HTERT RPE-1 (cell line): Measurements from ENCODE around the gene CSH2.

Experiments used
- in situ Hi-C: fragments of 300-500 bp; cut with MboI; formaldehyde crosslinking; loops from 4 replicates; pipeline ENCODE4 v1.14.3; 2020; ENCODE audit warnings: low sequenced_read_pairs

CSH2 gene

DNA sequence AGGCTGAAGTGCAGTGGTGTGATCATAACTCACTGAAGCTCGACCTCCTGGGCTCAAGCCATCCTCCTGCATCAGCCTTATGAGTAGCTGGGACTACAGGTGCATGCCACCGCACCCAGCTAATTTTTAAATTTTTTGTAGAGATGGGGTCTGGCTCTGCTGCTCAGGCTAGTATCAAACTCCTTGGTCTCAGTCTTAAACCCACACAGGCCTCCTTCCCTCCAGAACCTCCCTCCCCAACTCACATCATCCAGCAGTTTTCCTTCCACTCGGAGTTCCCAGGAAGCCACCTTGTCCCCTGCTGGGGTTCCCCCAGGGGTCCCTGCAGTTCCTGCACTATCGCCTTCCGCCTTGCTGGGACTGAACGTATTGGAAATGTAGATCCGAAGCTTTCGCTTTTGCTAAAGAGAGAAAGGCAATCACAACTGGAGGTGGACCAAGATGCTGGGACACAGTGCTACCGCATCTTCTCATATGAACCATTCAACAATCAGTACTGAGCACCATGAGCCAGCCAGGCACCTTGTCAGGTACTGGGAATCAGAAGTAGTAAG lies 38.2 kb downstream of the CSH2 start:
- in situ Hi-C loops: no loop called here

GRCh38 chr17:63834431-63835166 lies 38.9 kb downstream of the CSH2 start:
- in situ Hi-C loops: no loop called here

GRCh38 chr17:63833741-63834373 lies 39.6 kb downstream of the CSH2 start:
- in situ Hi-C loops: no loop called here

- in situ Hi-C loops: no loop called here
Measured at GRCh38 chr17:63833026-63833740, 40.3 kb downstream of the CSH2 start.

- in situ Hi-C loops: no loop called here
Measured at GRCh38 chr17:63832455-63832854, 41.0 kb downstream of the CSH2 start.

DNA sequence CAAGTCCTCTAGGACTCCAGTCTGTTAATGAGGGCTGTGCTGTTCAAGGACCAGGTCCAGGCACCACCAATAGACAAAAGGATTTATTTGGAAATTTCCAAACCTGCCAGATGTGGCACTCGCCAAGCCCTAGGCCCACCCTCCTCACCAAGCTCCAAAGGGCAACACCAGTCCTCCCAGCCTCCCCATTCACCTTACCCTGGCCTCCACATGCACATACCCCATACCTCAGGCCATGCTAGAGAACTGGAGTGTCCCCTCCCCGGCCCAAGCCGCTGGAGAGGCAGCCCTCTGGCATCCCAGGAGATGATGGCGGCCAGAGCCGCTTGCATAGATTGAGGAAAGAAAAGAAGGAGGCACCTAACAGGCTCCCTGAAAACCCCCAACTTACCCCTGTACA lies 41.5 kb downstream of the CSH2 start:
- in situ Hi-C loops: no loop called here

DNA sequence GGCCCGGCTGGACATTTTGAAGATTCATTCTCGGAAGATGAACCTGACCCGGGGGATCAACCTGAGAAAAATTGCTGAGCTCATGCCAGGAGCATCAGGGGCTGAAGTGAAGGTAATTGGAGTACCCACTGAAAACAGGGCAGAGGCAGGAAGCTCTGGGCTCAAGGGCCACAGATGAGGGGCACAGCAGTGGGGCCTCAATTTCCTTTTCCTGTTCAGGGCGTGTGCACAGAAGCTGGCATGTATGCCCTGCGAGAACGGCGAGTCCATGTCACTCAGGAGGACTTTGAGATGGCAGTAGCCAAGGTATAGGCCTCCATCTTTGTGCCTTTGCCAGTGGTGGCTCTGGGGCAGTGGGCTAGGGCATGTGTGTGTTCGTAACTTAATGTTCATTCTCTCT lies 42.0 kb downstream of the CSH2 start:
- in situ Hi-C loops: no loop called here

DNA sequence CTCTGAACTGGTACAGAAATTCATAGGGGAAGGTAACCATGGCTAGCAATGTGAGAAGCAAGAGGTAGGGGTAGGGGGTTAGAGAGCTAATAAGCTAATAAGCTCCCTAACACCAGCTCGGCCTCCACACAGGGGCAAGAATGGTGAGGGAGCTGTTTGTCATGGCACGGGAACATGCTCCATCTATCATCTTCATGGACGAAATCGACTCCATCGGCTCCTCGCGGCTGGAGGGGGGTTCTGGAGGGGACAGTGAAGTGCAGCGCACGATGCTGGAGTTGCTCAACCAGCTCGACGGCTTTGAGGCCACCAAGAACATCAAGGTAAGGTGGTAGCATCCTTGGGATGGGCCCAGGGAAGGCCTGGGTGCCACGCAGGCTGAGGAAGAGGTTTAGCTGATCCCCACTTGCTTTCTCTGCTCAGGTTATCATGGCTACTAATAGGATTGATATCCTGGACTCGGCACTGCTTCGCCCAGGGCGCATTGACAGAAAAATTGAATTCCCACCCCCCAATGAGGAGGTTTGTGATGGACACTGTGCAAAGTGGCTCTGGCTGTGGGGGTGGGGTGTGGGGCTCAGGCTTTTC lies 42.5 kb downstream of the CSH2 start:
- in situ Hi-C loops: no loop called here

DNA sequence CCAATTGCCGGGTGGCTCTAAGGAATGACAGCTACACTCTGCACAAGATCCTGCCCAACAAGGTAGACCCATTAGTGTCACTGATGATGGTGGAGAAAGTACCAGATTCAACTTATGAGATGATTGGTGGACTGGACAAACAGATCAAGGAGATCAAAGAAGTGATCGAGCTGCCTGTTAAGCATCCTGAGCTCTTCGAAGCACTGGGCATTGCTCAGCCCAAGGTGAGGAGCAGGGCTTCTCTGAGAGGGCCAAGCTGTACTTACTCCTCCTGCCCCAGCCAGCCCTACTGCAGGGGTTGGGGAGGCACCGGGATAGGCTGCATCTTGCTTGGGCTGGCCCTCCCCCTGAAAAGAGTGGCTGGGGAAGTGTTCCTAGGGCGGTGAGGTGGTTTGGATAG lies 43.2 kb downstream of the CSH2 start:
- in situ Hi-C loops: no loop called here

- in situ Hi-C loops: no loop called here
Measured at GRCh38 chr17:63828936-63829335, 44.5 kb downstream of the CSH2 start.

DNA sequence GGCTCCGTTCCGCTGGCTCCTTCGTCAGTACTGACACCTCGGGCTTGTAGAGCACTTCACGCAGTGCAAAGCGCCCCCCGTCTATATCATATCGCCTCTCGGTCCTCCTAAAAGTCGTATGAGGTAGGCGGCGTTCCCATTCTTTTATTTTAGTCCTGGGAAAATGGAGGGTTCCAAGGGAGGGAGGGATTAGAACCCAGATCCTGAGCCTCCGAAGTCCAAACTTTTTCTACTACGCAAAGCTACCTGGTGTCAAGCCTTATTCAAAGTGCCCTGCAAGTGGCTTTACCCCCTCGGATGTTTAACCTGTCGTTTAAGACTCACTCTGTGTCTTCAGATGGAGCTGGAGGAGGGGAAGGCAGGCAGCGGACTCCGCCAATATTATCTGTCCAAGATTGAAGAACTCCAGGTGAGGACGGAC lies 45.7 kb downstream of the CSH2 start:
- in situ Hi-C loops: no loop called here

DNA sequence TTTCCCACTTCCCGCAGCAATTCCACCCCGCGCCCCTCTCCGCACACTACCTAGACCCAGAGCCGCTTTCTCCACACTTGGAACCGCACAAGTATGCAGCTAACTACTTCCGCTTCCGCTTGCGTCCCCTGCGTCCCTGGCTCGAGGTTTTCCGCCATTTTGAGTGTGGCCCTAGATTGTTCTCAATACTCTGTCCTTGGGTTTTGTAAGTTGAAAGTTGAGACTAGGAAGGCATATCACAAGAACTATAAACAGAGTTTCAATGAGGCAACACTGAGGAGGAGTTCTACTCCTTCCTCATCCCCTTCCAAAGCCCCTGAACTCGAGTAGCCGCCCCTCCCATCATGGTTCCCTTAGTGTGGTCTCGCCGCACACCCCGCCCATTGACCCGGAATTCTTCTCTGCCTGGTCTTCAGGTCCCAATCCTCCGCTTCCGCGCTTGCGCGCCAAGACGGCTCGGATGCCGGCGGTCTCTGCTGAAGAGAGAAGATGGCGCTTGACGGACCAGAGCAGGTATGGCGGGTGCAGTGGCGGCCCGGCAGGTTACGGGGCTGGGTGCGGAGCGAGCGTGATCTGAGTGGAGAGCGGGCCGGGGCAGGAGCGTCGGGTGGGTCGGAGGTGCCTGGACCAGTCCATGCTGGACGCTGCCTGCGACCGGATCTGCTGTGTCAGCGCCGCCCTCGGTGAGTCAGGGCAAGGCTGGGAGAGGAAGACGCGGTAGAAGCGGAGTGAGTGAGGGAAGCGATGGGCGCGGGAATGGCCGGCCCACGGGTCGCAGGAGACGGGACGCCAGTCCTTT lies 46.3 kb downstream of the CSH2 start, which contains the start of the genes FTSJ3 and PSMC5:
Gene FTSJ3 (minus strand): TSS at position 662 of the 799 bp plus-strand sequence. CDS start 761 bp downstream, outside the sequence.
Gene PSMC5 (plus strand): TSS at position 430 of the 799 bp plus-strand sequence. CDS start 60 bp downstream, at position 490.
- in situ Hi-C loops: no loop called here

DNA sequence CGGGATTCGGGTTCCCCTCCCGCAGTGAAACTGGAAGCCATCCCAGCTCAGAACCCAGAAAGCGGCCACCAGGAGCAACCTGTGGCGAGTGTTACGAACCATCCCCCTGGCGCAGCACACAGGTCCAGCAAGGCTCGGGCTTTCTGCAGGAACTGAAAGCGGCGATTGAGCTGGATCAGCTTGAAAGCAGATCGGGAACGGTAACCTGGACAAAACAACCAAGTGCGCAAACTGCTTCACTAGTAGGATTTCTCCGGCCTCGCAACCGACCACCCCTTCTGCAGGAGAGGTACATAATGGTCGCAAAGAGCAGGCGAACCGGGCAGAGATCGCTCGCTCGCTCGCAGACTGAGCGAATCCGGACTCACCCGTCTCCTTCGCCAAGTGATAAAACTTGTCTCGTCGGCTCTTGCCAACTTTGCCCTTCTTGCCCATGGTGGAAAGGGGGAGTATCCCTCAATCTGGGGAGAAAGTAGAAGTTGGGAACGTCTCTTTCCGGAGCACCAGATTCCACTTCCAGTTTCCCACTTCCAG lies 46.9 kb downstream of the CSH2 start:
- in situ Hi-C loops: no loop called here

DNA sequence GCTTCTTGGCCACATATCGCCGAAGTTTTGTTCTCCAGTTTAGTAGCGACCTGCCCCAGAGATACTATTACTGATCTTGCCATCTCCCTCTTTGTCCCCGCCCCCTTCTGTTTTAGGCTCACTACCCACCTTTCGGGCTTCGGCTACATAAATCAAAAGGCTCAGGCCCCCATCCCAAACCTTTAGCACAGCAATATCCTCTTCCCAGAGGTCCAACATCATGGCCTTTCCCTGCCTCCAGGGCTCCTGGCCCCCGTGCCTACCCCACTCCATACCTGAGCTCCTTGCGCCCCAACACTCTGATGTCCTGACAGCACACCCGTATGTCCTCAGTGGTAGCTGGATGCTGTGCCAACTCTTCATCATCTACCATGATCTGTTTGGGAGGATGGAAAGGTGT lies 49.1 kb downstream of the CSH2 start:
- in situ Hi-C loops: no loop called here

DNA sequence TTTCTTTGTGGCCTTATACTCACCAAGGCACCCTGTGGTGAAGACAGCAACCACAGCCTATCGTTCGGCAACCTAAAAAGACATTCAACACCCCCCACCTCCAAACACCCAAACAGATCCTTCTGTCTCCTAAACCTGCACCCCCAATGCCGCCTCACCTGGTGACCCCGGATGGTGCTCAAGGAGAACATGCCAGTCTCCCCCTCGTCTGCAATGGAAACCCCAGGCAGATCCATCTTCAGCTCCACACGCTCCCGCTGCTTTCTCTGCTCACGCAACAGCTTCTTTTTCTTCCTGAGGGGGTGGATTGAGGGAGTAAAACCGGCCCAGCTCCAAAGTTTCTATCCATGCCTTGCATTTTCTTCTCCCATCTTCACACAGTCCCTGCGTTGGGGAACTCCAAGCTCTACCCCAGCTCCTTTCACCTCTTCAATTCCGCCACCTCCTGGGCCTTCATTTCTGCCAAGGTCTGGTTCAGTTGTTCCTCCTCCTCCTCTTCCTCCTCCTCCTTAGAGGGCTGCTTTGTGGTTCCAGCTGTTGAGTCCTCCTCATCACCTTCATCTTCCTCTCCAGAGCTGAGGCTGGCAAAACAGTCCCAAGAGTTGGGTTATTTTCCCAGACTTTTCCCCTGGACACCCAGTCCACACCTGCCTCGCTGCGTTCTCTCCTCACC lies 49.7 kb downstream of the CSH2 start:
- in situ Hi-C loops: no loop called here

DNA sequence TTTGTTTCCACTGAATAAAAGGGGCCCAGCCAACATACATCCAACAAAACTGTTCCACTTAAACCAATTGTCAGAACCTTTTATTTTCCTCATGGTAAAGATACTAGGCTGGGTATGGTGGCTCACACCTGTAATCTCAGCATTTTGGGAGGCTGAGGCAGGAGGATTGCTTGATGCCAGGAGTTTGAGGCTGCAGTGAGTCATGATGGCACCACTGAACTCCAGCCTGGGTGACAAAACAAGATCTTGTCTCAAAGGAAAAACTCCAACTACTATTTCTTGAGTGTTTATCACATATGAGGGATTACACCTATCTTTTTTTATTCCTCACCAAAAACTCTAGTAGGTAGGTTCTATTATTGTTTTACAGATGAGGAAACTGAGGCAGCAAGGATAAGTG lies 50.9 kb downstream of the CSH2 start:
- in situ Hi-C loops: no loop called here
